ENCODE measurements around the gene ANKS6.

DNA sequence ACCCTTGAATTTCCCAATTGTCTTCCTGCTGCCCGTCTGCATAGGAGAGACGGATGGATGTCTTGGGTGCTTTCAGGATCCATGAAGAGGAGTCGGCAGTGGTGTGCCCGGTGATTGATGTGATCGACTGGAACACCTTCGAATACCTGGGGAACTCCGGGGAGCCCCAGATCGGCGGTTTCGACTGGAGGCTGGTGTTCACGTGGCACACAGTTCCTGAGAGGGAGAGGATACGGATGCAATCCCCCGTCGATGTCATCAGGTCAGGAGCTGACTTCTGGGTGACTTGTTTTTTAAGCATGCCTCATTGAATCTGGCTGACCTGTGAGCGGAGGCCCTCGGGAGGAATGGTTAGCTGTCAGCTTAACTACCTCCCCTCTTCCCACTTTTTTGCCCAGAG is 35.3 kb upstream of the ANKS6 start:
- TF ChIP-seq ZNF274 (IDR thresholded peaks at IDR 0.05; ENCODE audit: borderline replicate concordance, extremely low read depth, low read length) (no peak), KDM1A (IDR thresholded peaks at IDR 0.05; ENCODE audit: borderline replicate concordance, low read length) (no peak), PHF8 (conservative IDR thresholded peaks at IDR 0.05; ENCODE audit: low read depth, low read length) (no peak), EZH2 (IDR thresholded peaks at IDR 0.05; ENCODE audit: low read depth, low read length, severe bottlenecking) (no peak)
- TF ChIP-seq, protein P1, sequence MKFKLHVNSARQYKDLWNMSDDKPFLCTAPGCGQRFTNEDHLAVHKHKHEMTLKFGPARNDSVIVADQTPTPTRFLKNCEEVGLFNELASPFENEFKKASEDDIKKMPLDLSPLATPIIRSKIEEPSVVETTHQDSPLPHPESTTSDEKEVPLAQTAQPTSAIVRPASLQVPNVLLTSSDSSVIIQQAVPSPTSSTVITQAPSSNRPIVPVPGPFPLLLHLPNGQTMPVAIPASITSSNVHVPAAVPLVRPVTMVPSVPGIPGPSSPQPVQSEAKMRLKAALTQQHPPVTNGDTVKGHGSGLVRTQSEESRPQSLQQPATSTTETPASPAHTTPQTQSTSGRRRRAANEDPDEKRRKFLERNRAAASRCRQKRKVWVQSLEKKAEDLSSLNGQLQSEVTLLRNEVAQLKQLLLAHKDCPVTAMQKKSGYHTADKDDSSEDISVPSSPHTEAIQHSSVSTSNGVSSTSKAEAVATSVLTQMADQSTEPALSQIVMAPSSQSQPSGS (IDR thresholded peaks at IDR 0.05; ENCODE audit: low read length) = no peak
- TF ChIP-seq, protein P2, sequence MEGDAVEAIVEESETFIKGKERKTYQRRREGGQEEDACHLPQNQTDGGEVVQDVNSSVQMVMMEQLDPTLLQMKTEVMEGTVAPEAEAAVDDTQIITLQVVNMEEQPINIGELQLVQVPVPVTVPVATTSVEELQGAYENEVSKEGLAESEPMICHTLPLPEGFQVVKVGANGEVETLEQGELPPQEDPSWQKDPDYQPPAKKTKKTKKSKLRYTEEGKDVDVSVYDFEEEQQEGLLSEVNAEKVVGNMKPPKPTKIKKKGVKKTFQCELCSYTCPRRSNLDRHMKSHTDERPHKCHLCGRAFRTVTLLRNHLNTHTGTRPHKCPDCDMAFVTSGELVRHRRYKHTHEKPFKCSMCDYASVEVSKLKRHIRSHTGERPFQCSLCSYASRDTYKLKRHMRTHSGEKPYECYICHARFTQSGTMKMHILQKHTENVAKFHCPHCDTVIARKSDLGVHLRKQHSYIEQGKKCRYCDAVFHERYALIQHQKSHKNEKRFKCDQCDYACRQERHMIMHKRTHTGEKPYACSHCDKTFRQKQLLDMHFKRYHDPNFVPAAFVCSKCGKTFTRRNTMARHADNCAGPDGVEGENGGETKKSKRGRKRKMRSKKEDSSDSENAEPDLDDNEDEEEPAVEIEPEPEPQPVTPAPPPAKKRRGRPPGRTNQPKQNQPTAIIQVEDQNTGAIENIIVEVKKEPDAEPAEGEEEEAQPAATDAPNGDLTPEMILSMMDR (IDR thresholded peaks at IDR 0.05; ENCODE audit: control extremely low read depth in 1 of 3, insufficient read depth in 1 of 3, low read depth in 1 of 3, low read length in 3 of 3) = no peak

All from H1 (cell line).